DLD1 (cell line): Measurements from ENCODE around the gene JPH2.

Source experiments
- in situ Hi-C: cut with HindIII; loops from 2 replicates; pipeline ENCODE4 v1.10.0; 2017; ENCODE audit warnings: low sequenced_read_pairs

The JPH2 gene

GRCh38 chr20:44166477-44166876, 20.5 kb downstream of the JPH2 start:
- in situ Hi-C loops, result no loop called here

- in situ Hi-C loops, result no loop called here
Observed at GRCh38 chr20:44166008-44166407, 21.0 kb downstream of the JPH2 start.

GRCh38 chr20:44160133-44160532, 26.9 kb downstream of the JPH2 start:
- in situ Hi-C loops, result no loop called here

GRCh38 chr20:44159711-44160110, 27.3 kb downstream of the JPH2 start:
- in situ Hi-C loops, result no loop called here

- in situ Hi-C loops, result no loop called here
Observed at GRCh38 chr20:44159125-44159524, 27.9 kb downstream of the JPH2 start.

GRCh38 chr20:44157061-44157460, 29.9 kb downstream of the JPH2 start:
- in situ Hi-C loops, result no loop called here

- in situ Hi-C loops, result no loop called here
Observed at GRCh38 chr20:44154521-44155001, 32.4 kb downstream of the JPH2 start.

GRCh38 chr20:44153636-44154043, 33.3 kb downstream of the JPH2 start:
- in situ Hi-C loops, result no loop called here

- in situ Hi-C loops, result no loop called here
Observed at GRCh38 chr20:44151621-44152416, 35.2 kb downstream of the JPH2 start.

GRCh38 chr20:44146272-44146671, 40.7 kb downstream of the JPH2 start:
- in situ Hi-C loops, result no loop called here

GRCh38 chr20:44145131-44145775, 41.7 kb downstream of the JPH2 start:
- in situ Hi-C loops, result no loop called here

GRCh38 chr20:44143936-44144335, 43.1 kb downstream of the JPH2 start:
- in situ Hi-C loops, result no loop called here

GRCh38 chr20:44142413-44142812, 44.6 kb downstream of the JPH2 start:
- in situ Hi-C loops, result no loop called here

- in situ Hi-C loops, result no loop called here
Observed at GRCh38 chr20:44141873-44142272, 45.1 kb downstream of the JPH2 start.

GRCh38 chr20:44138867-44139266, 48.1 kb downstream of the JPH2 start:
- in situ Hi-C loops, result no loop called here

GRCh38 chr20:44137266-44137801, 49.7 kb downstream of the JPH2 start:
- in situ Hi-C loops, result no loop called here

GRCh38 chr20:44136579-44137265, 50.3 kb downstream of the JPH2 start:
- in situ Hi-C loops, result no loop called here

- in situ Hi-C loops, result no loop called here
Observed at GRCh38 chr20:44135417-44136204, 51.4 kb downstream of the JPH2 start.

GRCh38 chr20:44135012-44135412, 52.0 kb downstream of the JPH2 start:
- in situ Hi-C loops, result no loop called here

GRCh38 chr20:44133424-44133823, 53.6 kb downstream of the JPH2 start:
- in situ Hi-C loops, result no loop called here

- in situ Hi-C loops, result no loop called here
Observed at GRCh38 chr20:44131704-44132103, 55.3 kb downstream of the JPH2 start.
